Body of pancreas (tissue), 4 donors: ENCODE results near the gene IER5.

Experiments
- CTCF ChIP-seq, 7 experiments: fragments of 450-650 bp in 4 of 7; fragments of 200-600 bp in 3 of 7; sonication (generic) in 3 of 7; IDR thresholded peaks; one replicate each; pipeline ENCODE4 v1.5.1; 2016 to 2019; ENCODE audit warnings: antibody characterized with exemption in 7 of 7
- POLR2A ChIP-seq, 3 donors: fragments of 450-650 bp; IDR thresholded peaks; one replicate each; pipeline ENCODE4 v1.6.1; 2016; ENCODE audit warnings: antibody characterized with exemption in 3 of 3, mild to moderate bottlenecking in 2 of 3

GRCh38 chr1:181124291-181124751 lies 35.8 kb downstream of the IER5 start:
- no peak for TF ChIP-seq POLR2A (IDR thresholded peaks at IDR 0.05)
- TF ChIP-seq CTCF (IDR thresholded peaks at IDR 0.05) = no peak
